ENCODE measurements around the gene HELZ.
"Not testable (repeated sequence)": the region's sequence is repeated elsewhere in the genome, so short reads cannot be mapped to it uniquely, and the experiment has no call there.

The HELZ gene

DNA sequence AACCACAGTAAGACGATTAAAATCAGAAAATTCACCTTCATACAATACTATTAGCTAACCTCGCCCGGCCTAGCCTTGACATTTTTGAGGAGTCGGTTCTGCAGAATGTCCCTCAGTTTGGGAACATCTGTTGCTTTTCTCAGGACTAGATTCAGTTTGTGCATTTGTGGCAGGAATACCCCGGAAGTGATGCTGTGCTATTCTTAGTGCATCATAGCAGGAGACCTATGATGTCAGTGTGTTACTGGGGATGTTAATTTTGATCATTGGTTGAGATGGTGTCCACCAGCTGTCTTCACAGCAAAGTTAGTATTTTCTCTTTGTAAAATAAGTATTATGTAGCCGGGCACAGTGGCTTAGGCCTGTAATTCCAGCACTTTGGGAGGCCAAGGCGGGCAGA, 21.5 kb upstream of the HELZ start:
- FAIRE-seq, result no peak
- DNase-seq (ENCODE audit: insufficient read length, low spot score), result no peak

DNA sequence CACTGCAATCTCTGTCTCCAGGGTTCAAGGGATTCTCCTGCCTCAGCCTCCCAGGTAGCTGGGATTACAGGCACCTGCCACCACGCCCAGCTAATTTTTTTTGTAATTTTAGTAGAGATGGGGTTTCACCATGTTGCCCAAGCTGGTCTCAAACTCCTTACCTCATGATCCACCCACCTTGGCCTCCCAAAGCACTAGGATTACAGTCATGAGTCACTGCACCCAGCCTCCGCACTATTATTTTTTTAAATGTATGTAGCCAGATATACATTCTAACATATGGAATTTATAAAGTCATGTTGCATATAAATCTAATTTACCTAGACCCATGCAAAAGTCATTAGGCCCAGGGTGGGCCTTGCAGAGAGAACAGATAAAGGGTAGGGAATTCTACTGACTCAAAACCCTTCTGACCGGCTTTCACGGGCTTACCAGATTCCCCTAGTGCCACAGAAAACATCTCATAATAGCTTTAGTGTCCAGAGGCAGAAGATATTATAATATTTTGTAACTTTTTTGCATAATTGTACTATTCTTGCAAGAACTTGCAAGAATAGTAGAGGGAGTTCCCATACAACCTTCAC, 20.5 kb upstream of the HELZ start:
- no peak for DNase-seq (ENCODE audit: insufficient read length, low spot score)
- FAIRE-seq, result no peak

DNA sequence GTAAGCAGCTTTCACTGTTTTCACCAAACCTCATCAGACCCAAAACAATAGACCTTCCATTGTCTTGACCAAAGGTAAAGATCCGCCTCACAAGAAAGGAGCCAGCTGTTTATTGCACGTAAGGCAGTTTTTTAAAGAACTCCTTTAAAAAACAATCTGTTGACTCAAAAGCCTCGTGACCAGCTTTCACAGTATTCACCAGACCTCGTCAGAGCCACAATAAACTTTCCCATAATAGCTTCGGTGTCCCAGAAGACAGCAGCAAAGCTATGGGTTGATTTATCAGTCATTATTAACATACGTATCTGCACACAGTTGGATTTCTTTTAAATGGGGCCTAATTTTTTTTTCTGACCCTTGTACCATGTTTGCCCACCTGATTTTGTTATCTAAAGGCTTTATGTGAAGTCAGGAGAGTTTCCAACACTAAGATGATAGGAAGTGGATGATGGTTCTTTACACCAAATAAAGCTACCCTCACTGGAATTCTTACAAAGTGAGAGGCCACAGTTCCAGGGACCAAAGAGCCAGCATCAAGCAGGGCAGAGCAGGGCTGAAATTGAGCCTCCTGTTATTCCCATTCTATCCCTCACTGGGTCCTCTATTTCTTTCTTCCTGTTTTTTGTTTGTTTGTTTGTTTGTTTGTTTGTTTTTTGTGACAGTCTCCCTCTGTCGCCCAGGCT, 17.6 kb upstream of the HELZ start:
- DNase-seq (ENCODE audit: insufficient read length, low spot score), result no peak
- no peak for FAIRE-seq

DNA sequence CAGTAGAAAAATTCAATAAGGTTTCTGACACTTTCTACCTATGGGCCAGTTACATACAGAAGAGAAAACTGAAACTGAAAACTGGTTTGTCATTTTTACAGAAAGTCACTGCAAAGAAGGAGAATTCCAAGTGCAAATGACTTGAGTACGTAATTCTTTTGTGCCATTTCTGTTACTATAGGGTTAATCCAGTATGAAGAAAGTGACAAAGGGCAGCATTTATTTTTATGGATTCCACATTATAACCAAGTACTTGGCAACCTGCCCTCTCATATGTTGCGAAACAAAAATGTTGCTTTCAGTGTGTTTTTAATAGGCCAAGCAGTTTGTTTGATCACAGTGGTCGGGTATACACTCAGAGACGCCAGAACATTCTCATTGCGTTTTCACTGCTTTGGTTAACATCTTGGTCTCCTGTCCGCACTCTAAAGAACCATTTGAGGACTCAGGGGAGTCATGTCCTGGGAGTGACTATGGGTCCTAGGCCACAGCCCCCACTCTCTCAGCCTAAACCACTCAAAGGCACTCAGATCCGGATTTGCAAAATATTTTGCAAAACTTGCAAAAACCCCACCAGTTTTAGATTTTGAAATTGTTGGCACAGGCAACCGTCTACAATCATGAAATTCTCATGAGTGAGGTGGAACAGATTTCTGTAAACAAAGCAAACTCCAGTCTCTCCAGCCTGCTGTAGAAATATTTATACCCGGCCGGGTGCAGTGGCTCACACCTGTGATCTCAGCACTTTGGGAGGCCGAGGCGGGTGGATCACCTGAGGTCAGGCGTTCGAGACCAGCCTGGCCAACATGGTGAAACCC, 15.4 kb upstream of the HELZ start:
- DNase-seq (ENCODE audit: insufficient read length, low spot score), result no peak
- no peak for FAIRE-seq

GRCh38 chr17:67258821-67259468, 13.9 kb upstream of the HELZ start:
- FAIRE-seq (no peak), DNase-seq (ENCODE audit: insufficient read length, low spot score) (no peak)

- FAIRE-seq (no peak), DNase-seq (ENCODE audit: insufficient read length, low spot score) (no peak)
Observed at GRCh38 chr17:67256075-67256732, 11.2 kb upstream of the HELZ start.

GRCh38 chr17:67253384-67253783, 8.4 kb upstream of the HELZ start:
- no peak for FAIRE-seq
- no peak for DNase-seq (ENCODE audit: insufficient read length, low spot score)

- FAIRE-seq; DNase-seq (ENCODE audit: insufficient read length, low spot score): not testable (repeated sequence)
Observed at GRCh38 chr17:67251586-67251985, 6.6 kb upstream of the HELZ start.

DNA sequence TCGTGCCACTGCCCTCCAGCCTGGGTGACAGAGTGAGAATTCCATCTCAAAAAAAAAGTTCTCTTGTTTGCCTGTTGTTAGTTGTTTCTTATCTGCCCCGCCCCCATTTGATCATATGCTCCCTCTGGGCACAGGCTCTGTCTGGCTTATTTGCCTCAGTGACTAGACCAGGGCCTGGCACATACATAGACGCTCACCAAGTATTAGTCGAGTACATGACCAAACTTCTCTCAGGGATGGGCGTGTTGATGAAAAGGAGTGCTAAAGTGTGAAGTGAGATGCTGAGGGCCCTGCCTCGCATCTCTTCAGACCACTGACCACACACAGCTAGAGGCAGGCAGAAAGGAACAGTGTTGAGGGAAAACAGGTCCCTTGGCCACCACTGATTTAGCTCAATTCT, 3.3 kb upstream of the HELZ start:
- FAIRE-seq (no peak), DNase-seq (ENCODE audit: insufficient read length, low spot score) (no peak)

DNA sequence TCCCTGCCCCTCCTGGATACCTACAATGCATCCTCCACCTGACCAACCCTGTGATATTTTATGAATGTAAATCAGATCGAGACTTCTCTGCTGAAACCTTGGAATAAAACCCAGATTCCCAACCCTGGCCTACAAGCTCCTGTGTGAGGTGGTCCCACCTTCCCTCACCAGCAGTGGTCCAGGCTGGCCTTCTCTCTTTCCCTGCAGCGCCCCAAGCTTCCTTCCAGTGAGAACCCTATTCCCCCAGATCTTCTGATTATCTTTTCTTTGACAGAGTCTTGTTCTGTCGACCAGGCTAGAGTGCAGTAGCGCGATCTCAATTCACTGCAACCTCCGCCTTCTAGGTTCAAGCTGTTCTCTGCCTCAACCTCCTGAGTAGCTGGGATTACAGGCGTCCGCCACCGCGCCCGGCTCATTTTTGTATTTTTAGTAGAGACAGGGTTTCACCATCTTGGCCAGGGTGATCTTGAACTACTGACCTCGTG, 2.5 kb upstream of the HELZ start:
- DNase-seq (ENCODE audit: insufficient read length, low spot score), result no peak
- no peak for FAIRE-seq

DNA sequence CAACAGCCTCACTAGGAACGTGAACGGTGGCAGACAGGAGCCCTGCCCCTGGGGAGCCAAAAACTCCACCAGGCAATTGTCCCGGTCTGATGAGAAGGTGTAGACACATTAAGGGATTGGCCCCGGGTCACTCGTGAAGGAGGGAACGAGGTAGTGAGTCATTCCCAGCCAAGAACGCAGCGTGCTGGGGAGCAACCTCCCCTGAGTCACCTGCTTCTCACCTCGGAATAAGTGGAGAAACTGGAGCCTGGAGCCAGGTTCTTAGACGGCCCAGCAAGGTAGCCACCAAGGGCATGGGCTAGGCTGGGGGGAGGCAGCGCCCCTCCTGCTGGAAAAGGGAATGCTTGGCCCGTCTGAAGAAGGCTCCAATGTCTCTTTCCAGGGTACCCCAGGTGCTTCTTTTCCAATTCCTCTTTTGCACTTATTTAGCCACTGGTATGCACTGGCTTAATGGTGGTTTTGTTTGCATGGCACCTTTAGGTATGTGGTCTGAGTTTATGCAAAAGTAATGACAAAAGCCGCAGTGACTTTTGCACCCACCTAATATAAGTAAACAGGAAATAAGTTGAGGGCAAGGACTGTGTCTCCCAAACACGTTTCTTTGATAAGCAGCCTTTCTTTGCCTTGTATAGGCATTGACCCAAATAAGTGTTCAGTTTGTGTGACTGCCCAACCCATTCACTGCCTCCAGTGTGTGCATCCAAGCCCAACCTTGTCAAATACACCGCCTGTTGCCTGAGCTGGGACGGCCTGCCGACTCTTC, 1.8 kb upstream of the HELZ start:
- no peak for DNase-seq (ENCODE audit: insufficient read length, low spot score)
- FAIRE-seq, result peak; percentile 78

DNA sequence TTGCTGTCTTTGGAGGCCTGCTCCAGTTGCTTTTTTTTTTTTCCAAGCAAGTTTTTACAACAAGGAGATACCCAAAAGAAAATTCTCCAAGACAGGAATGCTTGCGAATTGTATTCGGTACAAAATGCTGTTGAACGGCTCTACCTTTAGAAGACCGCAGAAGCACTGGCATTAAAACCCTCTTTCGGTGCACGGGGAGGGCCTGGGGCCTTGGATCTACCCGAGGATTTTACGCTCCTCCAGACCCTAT, 1.3 kb upstream of the HELZ start:
- DNase-seq (ENCODE audit: insufficient read length, low spot score) (no peak), FAIRE-seq (no peak)

DNA sequence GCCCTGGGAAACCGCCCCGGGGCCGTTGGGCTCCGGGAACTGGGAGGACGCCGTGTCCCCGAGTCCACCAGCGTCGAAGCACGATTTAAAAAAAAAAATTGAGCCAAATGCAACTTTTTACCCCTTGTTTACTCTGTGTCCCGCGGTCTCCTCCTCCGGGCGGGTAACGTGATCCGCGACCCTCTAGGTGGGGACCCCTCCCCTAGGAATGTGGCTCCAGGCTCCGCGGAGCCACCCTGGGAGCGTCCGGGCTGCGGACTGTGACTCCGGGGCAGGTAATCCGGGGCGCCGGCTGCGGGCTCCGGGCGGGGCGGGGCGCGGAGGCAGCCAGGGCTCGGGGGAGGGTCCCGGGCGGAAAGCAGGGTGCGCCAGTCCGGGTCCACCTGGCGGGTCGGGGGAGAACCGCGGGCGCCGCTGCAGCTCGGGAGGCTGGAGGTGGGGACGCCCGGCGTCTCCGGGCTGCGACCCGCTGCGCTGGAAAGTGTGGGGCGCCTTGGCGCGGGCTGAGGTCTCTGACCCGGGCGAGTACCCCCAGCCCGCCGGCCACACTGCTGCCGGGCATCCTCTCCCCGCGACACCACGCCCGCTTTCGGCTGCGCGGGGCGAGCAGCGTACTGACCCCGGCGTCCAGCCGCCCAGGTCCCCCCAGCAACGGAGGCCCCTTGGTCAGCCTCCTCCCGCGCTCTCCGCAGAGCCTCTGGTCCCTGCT, 852 bp upstream of the HELZ start:
- no peak for FAIRE-seq
- DNase-seq (ENCODE audit: insufficient read length, low spot score), result no peak

DNA sequence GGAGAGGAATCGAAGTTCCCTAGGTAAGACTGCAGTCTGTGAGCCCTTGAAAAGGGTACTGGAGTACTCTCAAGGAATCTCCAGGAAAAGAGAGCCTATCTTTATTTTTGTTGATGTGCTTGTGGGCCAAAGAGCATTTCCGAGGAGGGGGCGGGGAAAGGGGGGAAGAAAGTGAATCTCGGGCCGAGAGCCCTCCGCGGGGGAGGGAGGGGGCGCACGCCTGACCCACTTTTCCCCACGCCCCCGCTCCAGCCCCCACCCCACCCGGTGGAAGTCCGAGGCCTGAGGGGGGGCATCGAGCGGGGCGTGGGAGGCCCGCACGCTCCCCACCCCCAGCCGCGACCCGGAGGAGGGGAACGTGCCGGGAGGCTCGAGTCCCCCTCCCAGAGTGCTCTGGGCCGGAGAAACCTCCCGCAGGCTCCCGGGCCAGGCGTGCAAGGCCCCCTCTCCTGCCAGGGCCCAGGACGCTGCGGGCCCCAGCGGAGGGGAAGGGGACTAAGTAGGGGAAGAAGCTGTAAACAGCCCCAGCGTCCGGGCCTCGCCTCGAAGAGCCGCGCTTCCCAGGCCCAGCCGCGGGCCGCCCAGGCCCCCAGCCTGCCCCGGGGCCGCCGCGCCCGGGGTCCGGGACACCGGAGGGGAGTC, 444 bp downstream of the HELZ start:
- no peak for FAIRE-seq
- no peak for DNase-seq (ENCODE audit: insufficient read length, low spot score)

GRCh38 chr17:67243284-67243683, 1.7 kb downstream of the HELZ start:
- FAIRE-seq, result no peak
- no peak for DNase-seq (ENCODE audit: insufficient read length, low spot score)

- DNase-seq (ENCODE audit: insufficient read length, low spot score) (no peak), FAIRE-seq (no peak)
Observed at GRCh38 chr17:67241719-67242341, 3.2 kb downstream of the HELZ start.

DNA sequence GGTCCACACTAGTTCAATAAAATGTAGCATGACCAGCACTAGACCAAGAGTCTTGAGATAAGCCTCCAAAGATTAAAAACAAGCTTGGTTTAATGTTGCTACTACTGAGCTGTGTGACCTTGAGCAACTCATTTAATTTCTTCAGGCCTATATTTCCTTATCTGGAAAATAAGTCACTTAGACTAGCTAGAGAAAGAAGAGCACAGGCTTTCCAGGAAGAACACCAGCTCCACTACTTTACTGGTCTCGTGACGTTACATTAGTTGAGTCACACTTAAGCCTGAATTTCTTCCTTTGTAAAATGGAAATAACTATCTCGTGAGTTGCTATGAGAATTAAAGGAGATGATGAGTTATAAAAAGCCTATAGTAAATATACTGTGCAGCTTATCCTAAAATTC, 5.4 kb downstream of the HELZ start:
- FAIRE-seq, result no peak
- no peak for DNase-seq (ENCODE audit: insufficient read length, low spot score)

DNA sequence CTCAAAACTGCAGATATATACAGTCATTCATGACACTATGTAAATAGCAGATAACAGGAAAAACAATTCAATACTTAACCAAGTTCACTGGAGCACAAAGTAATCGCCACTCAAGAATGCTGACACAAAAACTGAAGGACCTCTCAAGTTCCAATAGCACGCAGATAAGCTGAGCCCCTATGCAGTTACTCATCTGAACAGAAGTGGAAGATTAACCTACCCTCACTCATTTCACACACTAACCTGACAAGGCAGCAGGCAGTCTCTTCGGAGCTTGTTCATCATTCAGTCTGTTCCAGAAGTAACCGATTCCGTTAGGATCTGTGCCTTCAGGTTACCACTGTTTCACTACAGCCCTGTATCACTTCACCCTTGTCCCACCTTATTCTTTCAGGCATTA, 6.0 kb downstream of the HELZ start:
- DNase-seq (ENCODE audit: insufficient read length, low spot score) (no peak), FAIRE-seq (no peak)

DNA sequence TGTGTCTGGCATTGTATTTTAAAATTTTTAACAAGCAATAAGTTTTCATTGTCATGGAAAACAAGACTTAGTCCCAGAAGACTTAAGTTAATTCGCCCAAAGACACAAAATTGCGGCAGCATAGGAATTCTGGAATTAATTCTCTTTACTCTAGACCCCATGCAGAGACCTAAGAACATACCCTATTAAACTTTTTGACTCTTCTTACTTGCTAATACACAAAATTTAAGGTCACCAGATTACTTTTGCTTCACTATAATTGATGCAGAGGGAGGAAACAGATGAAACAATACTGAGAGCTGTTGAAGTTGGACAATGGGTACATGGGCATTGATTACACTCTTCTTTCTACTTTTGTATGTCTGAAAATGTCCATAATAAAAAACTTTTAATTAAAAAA, 12.6 kb downstream of the HELZ start:
- FAIRE-seq (no peak), DNase-seq (ENCODE audit: insufficient read length, low spot score) (no peak)

Data from GM19239 (cell line).